Fibroblast of lung (primary cell): ENCODE data around the gene DOCK4. TPM values are rescaled to one million over a fixed set of nuclear protein-coding genes. Genes with fewer than 3 reads are reported as not detected.

Experiments
- DNase-seq, 2 donors: peaks; one replicate each; pipeline versions ENCODE4 v3.0.0 to v3.0.0-alpha.2; 2010; ENCODE audit warnings: low read depth in 2 of 2
- H2AFZ ChIP-seq: 2 replicates; pipeline ENCODE4 v1.5.1; 2012; ENCODE audit warnings: low read length, control low read depth, inconsistent platforms
- H3K27ac ChIP-seq: 2 replicates; pipeline ENCODE4 v1.5.1; 2011; ENCODE audit warnings: low read length, control low read depth; ENCODE audit not compliant: insufficient read depth
- H3K27me3 ChIP-seq: 2 replicates; pipeline ENCODE4 v1.5.1; 2011; ENCODE audit warnings: mild to moderate bottlenecking, low read length; ENCODE audit not compliant: control insufficient read depth, insufficient read depth
- H3K36me3 ChIP-seq: 2 replicates; pipeline ENCODE4 v1.5.1; 2011; ENCODE audit warnings: low read length; ENCODE audit not compliant: control insufficient read depth, insufficient read depth
- H3K4me1 ChIP-seq: 2 replicates; pipeline ENCODE4 v1.5.1; 2011; ENCODE audit warnings: low read length; ENCODE audit not compliant: control insufficient read depth, insufficient read depth; ENCODE audit errors: extremely low read depth
- H3K4me2 ChIP-seq: 2 replicates; pipeline ENCODE4 v1.5.1; 2011; ENCODE audit warnings: low read length, control low read depth; ENCODE audit not compliant: insufficient read depth; ENCODE audit errors: extremely low read depth
- H3K4me3 ChIP-seq, 4 experiments: fragments of 200-600 bp in 1 of 4; sonication (generic) in 1 of 4; replicated peaks in 1 of 4; 2 replicates each; pipeline ENCODE4 v1.5.1; 2011 to 2016; ENCODE audit warnings: low read length in 4 of 4, low read depth in 3 of 4, mild to moderate bottlenecking in 3 of 4, control low read depth in 2 of 4, inconsistent platforms in 1 of 4, mixed read lengths in 1 of 4; ENCODE audit not compliant: insufficient read depth in 1 of 4; ENCODE audit errors: control extremely low read depth in 1 of 4
- H3K79me2 ChIP-seq: 2 replicates; pipeline ENCODE4 v1.5.1; 2012; ENCODE audit warnings: mild to moderate bottlenecking, low read length, inconsistent platforms; ENCODE audit not compliant: control insufficient read depth, insufficient read depth
- H3K9ac ChIP-seq: 2 replicates; pipeline ENCODE4 v1.5.1; 2011; ENCODE audit warnings: mild to moderate bottlenecking, low read length, control low read depth; ENCODE audit not compliant: insufficient read depth
- H3K9me3 ChIP-seq: 2 replicates; pipeline ENCODE4 v1.5.1; 2012; ENCODE audit warnings: low read depth, low read length; ENCODE audit not compliant: control insufficient read depth, insufficient read depth
- H4K20me1 ChIP-seq: 2 replicates; pipeline ENCODE4 v1.5.1; 2011; ENCODE audit warnings: low read length; ENCODE audit not compliant: control insufficient read depth, insufficient read depth; ENCODE audit errors: extremely low read depth
- CTCF ChIP-seq, 2 donors: IDR thresholded peaks in 1 of 2; conservative IDR thresholded peaks in 1 of 2; 1 replicate in 1 of 2; 2 replicates in 1 of 2; pipeline ENCODE4 v1.5.1; 2011 to 2012; ENCODE audit warnings: low read length in 2 of 2, control low read depth in 1 of 2, inconsistent platforms in 1 of 2, low read depth in 1 of 2, mild to moderate bottlenecking in 1 of 2
- EZH2 ChIP-seq: IDR thresholded peaks from 2 replicates; pipeline ENCODE4 v1.5.1; 2012; ENCODE audit warnings: low read length, control low read depth, mild to moderate bottlenecking; ENCODE audit errors: missing control alignments
- polyA plus RNA-seq, 2 donors: library from polyadenylated mRNA; depleted of rRNA in 1 of 2; stranded (reverse) in 1 of 2; unstranded in 1 of 2; fragments of >200 nt; gene quantifications; 2 replicates each; pipeline ENCODE4 v1.2.1, GENCODE V29; 2011 to 2012; ENCODE audit warnings: missing spikeins in 1 of 2
- total RNA-seq: library from RNA; depleted of rRNA; stranded (reverse); fragments of >200 nt; gene quantifications from 2 replicates; pipeline ENCODE4 v1.2.1, GENCODE V29; 2014

The DOCK4 gene
- total and polyA plus RNA-seq, 2 donors (not counting 1 experiment from before 2014, with no cell fraction given), result 20.8 to 39.3 TPM

- Histone ChIP-seq H3K79me2 (no peaks in the 10 kb centered on the region), H3K9ac (no peak overlapping the region), H3K9me3 (no peaks in the 10 kb centered on the region), H2AFZ (no peak overlapping the region), H3K27me3 (no peaks in the 10 kb centered on the region), H3K4me3 (no peak overlapping the region), H4K20me1 (no peaks in the 10 kb centered on the region), H3K36me3 (no peaks in the 10 kb centered on the region), H3K4me1 (peaks cover 5% of the 10 kb centered on the region), H3K4me2 (no peak overlapping the region), H3K27ac (no peak overlapping the region)
- TF ChIP-seq CTCF (conservative IDR thresholded peaks at IDR 0.05 in 1 of 2, IDR thresholded peaks at IDR 0.05 in 1 of 2; ENCODE audit: low read depth in 1 of 2, low read length in 2 of 2) (no peak), EZH2 (no peak)
- no peak for DNase-seq
These were observed 334.9 kb downstream of the DOCK4 start for GRCh38 chr7:111871283-111871682.

GRCh38 chr7:111869280-111869679, 336.9 kb downstream of the DOCK4 start:
- H3K4me2 ChIP-seq, result no peak overlapping the region
- no peak overlapping the region for H2AFZ ChIP-seq
- H3K27ac ChIP-seq, result no peak overlapping the region
- no peaks in the 10 kb centered on the region for H3K9me3 ChIP-seq
- peaks cover 5% of the 10 kb centered on the region for H3K4me1 ChIP-seq
- H3K36me3 ChIP-seq, result no peaks in the 10 kb centered on the region
- TF ChIP-seq EZH2 (no peak), CTCF (conservative IDR thresholded peaks at IDR 0.05 in 1 of 2, IDR thresholded peaks at IDR 0.05 in 1 of 2; ENCODE audit: low read depth in 1 of 2, low read length in 2 of 2) (no peak)
- H3K9ac ChIP-seq, result no peak overlapping the region
- no peak for DNase-seq
- no peaks in the 10 kb centered on the region for H4K20me1 ChIP-seq
- no peak overlapping the region for H3K4me3 ChIP-seq
- no peaks in the 10 kb centered on the region for H3K27me3 ChIP-seq
- H3K79me2 ChIP-seq, result no peaks in the 10 kb centered on the region

- H3K9ac ChIP-seq, result no peak overlapping the region
- H3K4me2 ChIP-seq, result no peak overlapping the region
- DNase-seq, result no peak
- peaks cover 2% of the 10 kb centered on the region for H3K4me1 ChIP-seq
- no peaks in the 10 kb centered on the region for H3K27me3 ChIP-seq
- H3K9me3 ChIP-seq, result no peaks in the 10 kb centered on the region
- H4K20me1 ChIP-seq, result no peaks in the 10 kb centered on the region
- no peak overlapping the region for H3K27ac ChIP-seq
- TF ChIP-seq EZH2 (no peak), CTCF (conservative IDR thresholded peaks at IDR 0.05 in 1 of 2, IDR thresholded peaks at IDR 0.05 in 1 of 2; ENCODE audit: low read depth in 1 of 2, low read length in 2 of 2) (no peak)
- no peak overlapping the region for H3K4me3 ChIP-seq
- no peaks in the 10 kb centered on the region for H3K79me2 ChIP-seq
- no peak overlapping the region for H2AFZ ChIP-seq
- no peaks in the 10 kb centered on the region for H3K36me3 ChIP-seq
These were observed 338.8 kb downstream of the DOCK4 start for GRCh38 chr7:111867348-111867931.
